Fibroblast of villous mesenchyme (primary cell): ENCODE data around the gene NFYA. TPM values are rescaled to one million over a fixed set of nuclear protein-coding genes. Genes with fewer than 3 reads are reported as not detected.

Source experiments
- DNase-seq: peaks from one replicate; pipeline ENCODE4 v3.0.0-alpha.2; 2010; ENCODE audit warnings: low read depth
- H3K4me3 ChIP-seq: 2 replicates; pipeline ENCODE4 v1.5.1; 2011; ENCODE audit warnings: low read depth, mild to moderate bottlenecking, low read length
- CTCF ChIP-seq: IDR thresholded peaks from 2 replicates; pipeline ENCODE4 v1.5.1; 2012; ENCODE audit warnings: low read depth, mild to moderate bottlenecking, low read length; ENCODE audit not compliant: insufficient read depth
- total RNA-seq: library from RNA; depleted of rRNA; stranded (reverse); fragments of >200 nt; gene quantifications from 2 replicates; pipeline ENCODE4 v1.2.3, GENCODE V29; 2012

The NFYA gene
- total RNA-seq, 1 donor, result 10.4 TPM

GRCh38 chr6:41045664-41046063, 27.1 kb upstream of the NFYA start:
- H3K4me3 ChIP-seq, result no peak overlapping the region
- no peak for TF ChIP-seq CTCF
- DNase-seq, result no peak

- no peak for DNase-seq
- H3K4me3 ChIP-seq, result no peak overlapping the region
- TF ChIP-seq CTCF, result no peak
Measured at GRCh38 chr6:41046084-41046483, 26.7 kb upstream of the NFYA start.

GRCh38 chr6:41047306-41047705, 25.5 kb upstream of the NFYA start:
- no peak for DNase-seq
- no peak overlapping the region for H3K4me3 ChIP-seq
- no peak for TF ChIP-seq CTCF

GRCh38 chr6:41047745-41048732, 24.7 kb upstream of the NFYA start:
- no peak for TF ChIP-seq CTCF
- H3K4me3 ChIP-seq, result no peak overlapping the region
- no peak for DNase-seq

- TF ChIP-seq CTCF, result no peak
- no peak overlapping the region for H3K4me3 ChIP-seq
- DNase-seq, result no peak
Measured at GRCh38 chr6:41049521-41049920, 23.3 kb upstream of the NFYA start.

GRCh38 chr6:41049955-41050354, 22.8 kb upstream of the NFYA start:
- no peak for DNase-seq
- no peak for TF ChIP-seq CTCF

More at GRCh38 chr6:41049955-41050354, 22.8 kb upstream of the NFYA start:
- no peak overlapping the region for H3K4me3 ChIP-seq
